ENCODE data around the gene EVX2.

Gene EVX2

GRCh38 chr2:176120364-176121189 is 36.8 kb upstream of the EVX2 start:
- no peaks in the 10 kb centered on the region for H3K4me1 ChIP-seq (ENCODE audit: control insufficient read depth, insufficient read depth, low read length)
- H3K9ac ChIP-seq (ENCODE audit: low read length): peak overlapping the region; percentile 61
- H3K9me3 ChIP-seq (ENCODE audit: control insufficient read depth, insufficient read depth, low read depth, low read length): no peaks in the 10 kb centered on the region
- H3K27me3 ChIP-seq (ENCODE audit: control insufficient read depth, insufficient read depth, low read length): peaks cover 100% of the 10 kb centered on the region
- H3K27ac ChIP-seq (ENCODE audit: low read depth, low read length): no peak overlapping the region
- no peaks in the 10 kb centered on the region for H3K36me3 ChIP-seq (ENCODE audit: control insufficient read depth, insufficient read depth, low read length)
- no peak overlapping the region; the same call in 1 of the 2 replicates for H3K4me3 ChIP-seq (ENCODE audit: low read depth, low read length)

GRCh38 chr2:176118601-176119339 is 35.0 kb upstream of the EVX2 start:
- no peak overlapping the region for H3K27ac ChIP-seq (ENCODE audit: low read depth, low read length)

GRCh38 chr2:176117823-176118371 is 34.1 kb upstream of the EVX2 start:
- no peak overlapping the region for H3K9ac ChIP-seq (ENCODE audit: low read length)
- H3K36me3 ChIP-seq (ENCODE audit: control insufficient read depth, insufficient read depth, low read length): no peaks in the 10 kb centered on the region
- H3K4me1 ChIP-seq (ENCODE audit: control insufficient read depth, insufficient read depth, low read length): no peaks in the 10 kb centered on the region
- H3K9me3 ChIP-seq (ENCODE audit: control insufficient read depth, insufficient read depth, low read depth, low read length): no peaks in the 10 kb centered on the region
- H3K4me3 ChIP-seq (ENCODE audit: low read depth, low read length): no peak overlapping the region
- H3K27me3 ChIP-seq (ENCODE audit: control insufficient read depth, insufficient read depth, low read length): peaks cover 100% of the 10 kb centered on the region
- no peak overlapping the region for H3K27ac ChIP-seq (ENCODE audit: low read depth, low read length)

More at GRCh38 chr2:176118601-176119339, 35.0 kb upstream of the EVX2 start:
- H3K4me3 ChIP-seq (ENCODE audit: low read depth, low read length): no peak overlapping the region
- no peaks in the 10 kb centered on the region for H3K36me3 ChIP-seq (ENCODE audit: control insufficient read depth, insufficient read depth, low read length)
- no peaks in the 10 kb centered on the region for H3K4me1 ChIP-seq (ENCODE audit: control insufficient read depth, insufficient read depth, low read length)
- H3K9ac ChIP-seq (ENCODE audit: low read length): no peak overlapping the region
- H3K27me3 ChIP-seq (ENCODE audit: control insufficient read depth, insufficient read depth, low read length): peaks cover 100% of the 10 kb centered on the region
- H3K9me3 ChIP-seq (ENCODE audit: control insufficient read depth, insufficient read depth, low read depth, low read length): no peaks in the 10 kb centered on the region

- no peak overlapping the region for H3K9ac ChIP-seq (ENCODE audit: low read length)
- no peaks in the 10 kb centered on the region for H3K4me1 ChIP-seq (ENCODE audit: control insufficient read depth, insufficient read depth, low read length)
- H3K27me3 ChIP-seq (ENCODE audit: control insufficient read depth, insufficient read depth, low read length): peaks cover 100% of the 10 kb centered on the region
- H3K4me3 ChIP-seq (ENCODE audit: low read depth, low read length): no peak overlapping the region
- H3K9me3 ChIP-seq (ENCODE audit: control insufficient read depth, insufficient read depth, low read depth, low read length): no peaks in the 10 kb centered on the region
- H3K27ac ChIP-seq (ENCODE audit: low read depth, low read length): no peak overlapping the region
- no peaks in the 10 kb centered on the region for H3K36me3 ChIP-seq (ENCODE audit: control insufficient read depth, insufficient read depth, low read length)
Measured at GRCh38 chr2:176117162-176117822, 33.5 kb upstream of the EVX2 start.

- no peak within 1 kb of the TSS for H3K9ac ChIP-seq (ENCODE audit: low read length)
- H3K36me3 ChIP-seq (ENCODE audit: control insufficient read depth, insufficient read depth, low read length): no peaks in the 10 kb centered on the region
- H3K4me3 ChIP-seq (ENCODE audit: low read depth, low read length): peak within 1 kb of the TSS; percentile 44
- no peak within 1 kb of the TSS for H3K27ac ChIP-seq (ENCODE audit: low read depth, low read length)
- no peaks in the 10 kb centered on the region for H3K4me1 ChIP-seq (ENCODE audit: control insufficient read depth, insufficient read depth, low read length)
- peaks cover 100% of the 10 kb centered on the region for H3K27me3 ChIP-seq (ENCODE audit: control insufficient read depth, insufficient read depth, low read length)
- H3K9me3 ChIP-seq (ENCODE audit: control insufficient read depth, insufficient read depth, low read depth, low read length): no peaks in the 10 kb centered on the region
Measured at GRCh38 chr2:176115883-176116813, 32.4 kb upstream of the EVX2 start, which contains the start of gene HOXD10. Gene HOXD10 (plus strand): TSS chr2:176116778. CDS start chr2:176116834, 56 bp downstream.

GRCh38 chr2:176114930-176115625 is 31.3 kb upstream of the EVX2 start:
- Histone ChIP-seq H3K9me3 (ENCODE audit: control insufficient read depth, insufficient read depth, low read depth, low read length) (no peaks in the 10 kb centered on the region), H3K9ac (ENCODE audit: low read length) (no peak overlapping the region), H3K36me3 (ENCODE audit: control insufficient read depth, insufficient read depth, low read length) (no peaks in the 10 kb centered on the region), H3K4me1 (ENCODE audit: control insufficient read depth, insufficient read depth, low read length) (no peaks in the 10 kb centered on the region), H3K27ac (ENCODE audit: low read depth, low read length) (no peak overlapping the region), H3K27me3 (ENCODE audit: control insufficient read depth, insufficient read depth, low read length) (peaks cover 100% of the 10 kb centered on the region), H3K4me3 (ENCODE audit: low read depth, low read length) (no peak overlapping the region)

- Histone ChIP-seq H3K4me3 (ENCODE audit: low read depth, low read length) (no peak overlapping the region), H3K36me3 (ENCODE audit: control insufficient read depth, insufficient read depth, low read length) (no peaks in the 10 kb centered on the region), H3K9me3 (ENCODE audit: control insufficient read depth, insufficient read depth, low read depth, low read length) (no peaks in the 10 kb centered on the region), H3K27ac (ENCODE audit: low read depth, low read length) (no peak overlapping the region), H3K4me1 (ENCODE audit: control insufficient read depth, insufficient read depth, low read length) (no peaks in the 10 kb centered on the region), H3K9ac (ENCODE audit: low read length) (no peak overlapping the region), H3K27me3 (ENCODE audit: control insufficient read depth, insufficient read depth, low read length) (peaks cover 100% of the 10 kb centered on the region)
Measured at GRCh38 chr2:176114120-176114929, 30.6 kb upstream of the EVX2 start.

- Histone ChIP-seq H3K9ac (ENCODE audit: low read length) (peak overlapping the region; percentile 61), H3K27ac (ENCODE audit: low read depth, low read length) (no peak overlapping the region), H3K27me3 (ENCODE audit: control insufficient read depth, insufficient read depth, low read length) (peaks cover 100% of the 10 kb centered on the region), H3K36me3 (ENCODE audit: control insufficient read depth, insufficient read depth, low read length) (no peaks in the 10 kb centered on the region), H3K9me3 (ENCODE audit: control insufficient read depth, insufficient read depth, low read depth, low read length) (no peaks in the 10 kb centered on the region), H3K4me1 (ENCODE audit: control insufficient read depth, insufficient read depth, low read length) (0 out of 2 replicates have a peak, but pooled peaks cover 3% of the 10 kb centered on the region), H3K4me3 (ENCODE audit: low read depth, low read length) (no peak overlapping the region)
Measured at GRCh38 chr2:176112375-176113302, 28.9 kb upstream of the EVX2 start.
